G401 (cell line): ENCODE measurements around the gene DDX49. TPM values are rescaled to one million over a fixed set of nuclear protein-coding genes. Genes with fewer than 3 reads are reported as not detected.
A peak's percentile ranks its signal among the peaks of the same experiment; 100 is the strongest.
"Not testable (repeated sequence)": the region's sequence is repeated elsewhere in the genome, so short reads cannot be mapped to it uniquely, and the experiment has no call there.

Source experiments
- DNase-seq: peaks from one replicate; pipeline ENCODE4 v3.0.0-alpha.2; 2015; ENCODE audit warnings: low spot score
- in situ Hi-C: cut with HindIII; loops from 2 replicates; pipeline ENCODE4 v1.10.0; 2016; ENCODE audit warnings: low sequenced_read_pairs, mixed read lengths
- total RNA-seq: library from RNA; depleted of rRNA; stranded (reverse); fragments of >200 nt; shearing (Covaris generic); gene quantifications from 2 replicates; pipeline ENCODE4 v1.2.3, GENCODE V29; 2014

The DDX49 gene
- total RNA-seq, 1 experiment from 2014 or later: 77.8 TPM

GRCh38 chr19:18906605-18907519 lies 12.7 kb upstream of the DDX49 start:
- peak; percentile 49 for DNase-seq

DNA sequence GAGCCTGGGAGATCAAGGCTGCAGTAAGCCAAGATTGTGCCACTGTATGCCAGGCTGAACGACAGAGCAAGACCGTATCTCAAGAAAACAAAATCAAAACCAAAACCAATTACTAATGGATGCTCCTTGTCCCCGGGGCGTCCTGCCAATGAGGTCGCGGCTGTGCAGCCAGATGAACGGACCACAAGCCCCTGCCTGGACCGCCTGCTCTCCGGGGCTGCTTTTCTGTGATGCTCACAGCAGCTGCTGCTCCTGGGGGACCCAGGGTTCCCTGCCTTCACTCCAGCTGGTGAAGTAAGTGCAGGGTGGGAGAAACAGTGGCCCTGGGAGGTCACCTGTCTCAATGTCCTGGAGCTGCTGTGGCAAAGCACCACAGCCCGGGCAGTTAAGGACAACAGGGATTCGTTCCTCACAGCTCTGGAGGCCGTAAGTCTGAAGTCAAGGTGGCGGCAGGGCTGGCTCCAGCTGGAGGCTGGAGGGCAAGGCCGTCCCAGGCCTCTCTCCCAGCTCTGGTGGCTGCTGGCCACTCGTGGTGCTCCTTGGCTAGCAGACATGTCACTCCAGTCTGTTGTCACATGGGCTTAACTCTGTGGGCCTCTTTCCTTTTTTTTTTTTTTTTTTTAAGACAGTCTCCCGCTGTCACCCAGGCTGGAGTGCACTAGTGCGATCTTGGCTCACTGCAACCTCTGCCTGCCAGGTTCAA lies 10.4 kb upstream of the DDX49 start:
- no peak for DNase-seq
- in situ Hi-C loops: no loop called here

More at GRCh38 chr19:18906605-18907519, 12.7 kb upstream of the DDX49 start:
- in situ Hi-C loops: no loop called here

GRCh38 chr19:18910010-18910409 lies 9.5 kb upstream of the DDX49 start:
- DNase-seq: no peak
- in situ Hi-C loops: no loop called here

- DNase-seq: no peak
- in situ Hi-C loops: no loop called here
Observed at GRCh38 chr19:18910801-18911436, 8.6 kb upstream of the DDX49 start.

DNA sequence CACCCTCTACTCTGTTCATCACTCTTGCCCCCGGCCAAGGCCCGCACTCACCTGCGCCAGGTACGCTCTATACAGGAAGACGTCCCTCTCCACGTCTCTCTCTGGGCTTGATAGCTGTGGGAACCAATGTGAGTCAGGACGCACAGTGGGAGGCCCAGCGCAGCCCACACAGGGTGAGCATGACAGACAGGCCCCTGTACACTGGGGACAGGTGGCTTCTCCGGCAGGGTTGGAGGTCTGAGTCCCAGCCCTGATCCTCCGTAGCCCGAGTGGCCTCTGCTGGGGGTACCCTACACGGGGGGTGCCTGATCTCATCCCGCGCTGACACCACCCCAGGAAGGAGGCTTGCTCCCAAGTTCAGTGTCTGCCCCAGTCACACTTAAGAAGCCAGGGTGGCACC lies 6.6 kb upstream of the DDX49 start:
- DNase-seq: no peak
- in situ Hi-C loops: no loop called here

- no peak for DNase-seq
- in situ Hi-C loops: no loop called here
Observed at GRCh38 chr19:18913466-18913865, 6.0 kb upstream of the DDX49 start.

DNA sequence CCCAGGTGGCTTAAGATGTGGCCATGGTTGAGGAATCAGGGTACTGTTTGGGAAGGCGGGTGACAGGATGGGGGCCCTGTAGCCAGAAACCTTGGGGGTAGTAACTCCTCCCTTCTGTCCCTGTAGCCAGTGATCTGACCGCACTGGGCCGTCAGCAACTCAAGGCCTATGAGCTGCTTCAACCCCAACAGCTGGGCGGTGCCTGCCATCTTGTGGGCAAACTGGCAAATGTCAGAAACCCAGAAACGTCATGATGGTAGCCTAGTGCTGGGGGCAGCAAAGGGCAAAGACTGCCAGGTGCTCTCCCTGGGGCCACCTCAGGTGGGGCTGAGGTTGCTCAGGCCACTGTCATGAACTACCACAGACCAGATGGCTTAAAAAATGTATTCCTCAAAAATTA lies 3.9 kb upstream of the DDX49 start:
- DNase-seq: peak; percentile 60
- in situ Hi-C loops: no loop called here

GRCh38 chr19:18917593-18917992 lies 1.9 kb upstream of the DDX49 start:
- DNase-seq, in situ Hi-C loops: not testable (repeated sequence)

GRCh38 chr19:18919900-18920214 lies 342 bp downstream of the DDX49 start:
- DNase-seq: no peak
- in situ Hi-C loops: no loop called here

GRCh38 chr19:18920400-18920799 lies 885 bp downstream of the DDX49 start:
- DNase-seq: no peak
- in situ Hi-C loops: no loop called here

DNA sequence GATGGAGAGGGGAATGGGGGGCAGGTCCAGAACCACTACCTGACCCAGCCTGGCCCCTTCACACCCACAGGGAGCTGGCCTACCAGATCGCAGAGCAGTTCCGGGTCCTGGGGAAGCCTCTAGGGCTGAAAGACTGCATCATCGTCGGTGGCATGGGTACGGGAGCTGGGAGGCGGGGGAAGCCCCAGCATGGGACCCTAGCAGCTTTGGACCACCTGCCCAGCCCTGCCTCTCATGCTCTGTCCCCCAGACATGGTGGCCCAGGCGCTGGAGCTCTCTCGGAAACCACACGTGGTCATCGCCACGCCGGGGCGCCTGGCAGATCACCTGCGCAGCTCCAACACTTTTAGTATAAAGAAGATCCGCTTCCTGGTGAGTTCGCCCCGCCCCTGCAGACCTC lies 2.1 kb downstream of the DDX49 start:
- in situ Hi-C loops: no loop called here
- DNase-seq: no peak

DNA sequence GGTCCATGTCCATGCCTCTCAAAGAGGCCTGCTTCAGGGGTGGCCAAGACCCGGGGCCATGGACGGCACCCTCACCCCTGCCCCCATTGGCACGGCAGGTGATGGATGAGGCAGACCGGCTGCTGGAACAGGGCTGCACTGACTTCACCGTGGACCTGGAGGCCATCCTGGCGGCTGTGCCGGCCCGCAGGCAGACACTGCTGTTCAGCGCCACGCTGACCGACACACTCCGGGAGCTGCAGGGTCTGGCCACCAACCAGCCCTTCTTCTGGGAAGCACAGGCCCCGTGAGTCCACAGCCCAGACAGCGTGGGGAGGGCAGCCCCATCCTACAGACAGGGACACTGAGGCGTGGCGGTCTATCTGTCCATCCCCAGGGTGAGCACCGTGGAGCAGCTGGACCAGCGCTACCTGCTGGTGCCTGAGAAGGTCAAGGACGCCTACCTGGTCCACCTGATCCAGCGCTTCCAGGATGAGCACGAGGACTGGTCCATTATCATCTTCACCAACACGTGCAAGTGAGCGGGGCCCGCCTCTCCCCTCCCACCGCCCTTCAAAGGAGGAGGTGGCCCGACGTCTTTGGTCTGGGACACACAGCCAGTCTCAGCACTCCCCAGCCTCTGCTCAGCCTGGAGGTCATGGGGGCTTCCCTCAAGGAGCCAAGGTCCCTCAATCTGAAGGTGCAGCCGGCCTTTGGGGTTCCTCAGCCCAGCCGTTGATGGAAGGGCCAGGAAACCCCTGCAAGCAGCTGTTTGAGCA lies 2.9 kb downstream of the DDX49 start:
- no peak for DNase-seq
- in situ Hi-C loops: no loop called here

DNA sequence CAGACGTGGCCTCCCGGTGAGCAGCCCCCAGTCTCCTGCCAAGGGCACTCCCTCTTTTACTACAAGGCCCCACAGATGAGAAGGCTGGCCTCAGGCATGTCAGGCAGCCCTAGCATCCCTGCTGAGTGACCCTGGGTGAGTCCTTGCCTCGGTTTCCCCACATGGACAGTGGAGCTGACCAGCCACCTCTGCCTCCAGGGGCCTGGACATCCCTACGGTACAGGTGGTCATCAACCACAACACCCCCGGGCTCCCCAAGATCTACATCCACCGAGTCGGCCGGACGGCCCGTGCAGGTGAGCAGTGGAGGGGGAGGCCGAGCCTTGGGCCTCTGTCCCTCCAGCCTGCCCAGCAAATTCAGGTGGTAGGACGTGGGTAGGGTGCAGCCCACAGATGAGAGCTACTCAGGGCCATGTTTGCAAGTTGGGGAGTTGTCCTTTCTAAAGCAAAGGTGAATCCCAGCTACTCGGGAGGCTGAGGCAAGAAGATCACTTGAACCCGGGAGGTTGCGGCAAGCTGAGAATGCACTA lies 5.2 kb downstream of the DDX49 start:
- in situ Hi-C loops: no loop called here
- no peak for DNase-seq

DNA sequence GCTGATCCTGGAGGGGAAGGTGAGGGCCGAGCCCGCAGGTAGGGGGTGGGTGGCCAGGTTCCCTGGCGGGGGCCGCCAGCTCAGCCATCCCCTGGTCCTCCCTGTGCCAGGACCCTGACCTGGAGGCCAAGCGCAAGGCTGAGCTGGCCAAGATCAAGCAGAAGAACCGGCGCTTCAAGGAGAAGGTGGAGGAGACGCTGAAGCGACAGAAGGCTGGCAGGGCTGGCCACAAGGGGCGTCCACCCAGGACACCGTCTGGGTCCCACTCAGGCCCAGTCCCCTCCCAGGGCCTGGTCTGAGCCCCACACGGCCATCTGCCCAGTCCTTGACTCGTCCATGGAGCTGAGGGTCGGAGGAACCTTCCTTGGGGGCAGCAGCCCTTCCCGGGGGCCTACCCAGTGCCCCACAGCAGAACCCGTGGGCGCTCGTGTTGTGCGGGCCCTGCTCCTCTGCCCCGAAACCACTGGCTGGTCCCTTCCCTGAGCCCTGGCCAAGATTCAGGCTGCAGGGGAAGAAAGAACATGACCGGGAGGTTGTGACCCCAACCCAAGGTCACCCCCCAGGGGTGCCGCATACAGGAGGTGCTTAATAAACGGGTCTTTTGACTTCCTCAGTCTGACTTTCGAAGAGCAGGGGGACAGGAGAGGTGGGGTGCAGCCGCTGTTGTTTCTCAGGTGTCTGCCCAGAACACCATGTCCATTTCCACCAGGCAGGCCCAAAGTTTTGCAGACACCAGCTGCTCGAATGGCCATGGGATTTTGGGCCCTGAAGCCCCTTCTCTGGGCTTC lies 8.7 kb downstream of the DDX49 start:
- in situ Hi-C loops: no loop called here
- DNase-seq: no peak

DNA sequence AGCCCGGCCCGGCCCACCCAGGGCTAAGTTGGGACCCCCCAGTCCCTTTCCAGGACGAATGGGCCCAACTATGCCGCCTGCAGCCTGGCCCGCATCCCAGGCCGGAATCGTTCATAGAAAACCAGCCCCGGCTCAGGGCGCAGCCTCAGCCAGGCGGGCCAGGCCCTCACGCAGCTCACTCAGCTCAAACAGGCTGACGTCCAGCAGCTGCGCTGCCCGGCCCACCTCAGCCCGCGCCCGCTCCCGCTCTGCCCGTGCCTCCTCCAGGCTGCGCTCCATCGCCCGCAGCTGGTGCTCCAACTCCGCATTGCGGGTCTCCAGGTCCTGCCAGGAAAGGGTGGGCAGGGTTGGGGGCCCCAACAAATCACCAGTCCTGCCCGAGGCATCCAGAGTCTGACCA lies 9.8 kb downstream of the DDX49 start:
- no peak for DNase-seq
- in situ Hi-C loops: no loop called here

DNA sequence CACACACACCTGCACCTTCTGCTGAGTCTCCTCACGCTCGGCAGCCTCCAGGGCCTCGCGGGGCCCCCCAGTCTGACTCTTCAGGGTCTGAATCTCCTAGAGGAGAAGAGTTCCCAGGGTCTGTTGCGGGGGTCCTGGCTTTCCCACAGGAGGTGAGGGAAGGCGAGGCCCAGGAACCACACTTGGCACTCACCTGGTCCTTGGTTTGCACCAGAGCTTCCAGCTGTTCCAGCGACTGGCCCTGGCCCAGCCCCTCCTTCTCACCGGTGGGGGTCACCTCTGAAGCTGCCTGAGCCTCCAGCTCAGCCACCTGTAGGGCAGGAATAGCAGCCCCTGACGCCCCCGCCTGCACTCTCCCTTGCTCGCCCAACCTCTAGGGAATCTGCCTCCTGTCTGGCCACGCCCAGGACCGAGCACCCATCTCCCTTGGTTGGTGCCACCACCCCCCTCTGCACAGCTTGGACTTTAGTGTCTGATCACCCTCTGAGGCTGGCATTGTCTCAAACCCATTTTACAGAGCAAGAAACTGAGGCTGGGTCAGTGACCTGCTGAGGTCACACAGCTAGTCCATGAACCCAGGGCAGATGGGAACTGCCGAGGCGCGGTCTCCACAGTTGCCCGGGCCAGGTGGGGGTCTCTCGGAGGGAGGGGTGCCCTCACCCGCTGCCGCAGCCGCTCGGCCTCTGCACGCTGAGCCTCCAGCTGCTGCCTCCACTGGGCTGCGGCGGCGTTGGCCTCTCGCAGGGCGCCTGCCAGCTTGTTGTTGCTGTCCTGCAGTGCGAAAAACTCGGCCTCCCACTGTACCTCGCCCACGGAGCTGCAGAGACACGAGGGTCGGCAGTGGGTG lies 12.0 kb downstream of the DDX49 start:
- in situ Hi-C loops: no loop called here
- no peak for DNase-seq

DNA sequence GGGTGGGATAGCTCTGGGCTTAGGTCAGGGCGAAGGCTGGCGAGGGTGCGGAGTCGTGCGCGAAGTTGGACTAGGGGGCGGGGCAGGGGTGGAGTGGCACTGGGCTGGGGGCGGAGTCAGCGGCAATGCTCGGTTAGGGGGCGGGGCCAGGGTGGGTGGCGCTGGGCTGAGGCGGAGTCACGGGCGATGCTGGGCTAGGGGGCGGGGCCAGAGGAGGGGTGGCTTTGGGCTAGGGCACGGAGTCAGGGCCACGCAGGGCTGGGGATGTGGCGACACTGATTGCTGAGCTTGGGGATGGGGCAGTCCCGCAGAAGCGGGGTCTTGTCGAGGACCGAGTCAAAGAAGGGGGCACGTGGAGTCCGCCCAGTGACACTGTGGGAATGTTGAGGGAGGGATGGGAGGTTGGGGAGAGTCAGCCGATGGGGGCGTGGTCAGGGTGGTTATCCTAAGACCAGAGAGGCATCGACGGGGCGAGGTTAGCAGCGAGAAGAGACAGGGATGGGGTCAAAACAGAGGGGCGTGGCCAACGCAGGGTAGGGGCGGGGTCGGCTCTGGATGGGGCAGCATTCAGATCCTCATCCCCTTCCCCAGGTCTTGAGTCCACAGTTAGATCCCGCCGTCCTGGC lies 12.8 kb downstream of the DDX49 start:
- in situ Hi-C loops: no loop called here

More for the DNA sequence above, 12.8 kb downstream of the DDX49 start:
- DNase-seq: peak; percentile 44
